ENCODE results near the gene TMEM174. TPM values are rescaled to one million over a fixed set of nuclear protein-coding genes. Genes with fewer than 3 reads are reported as not detected.

TMEM174 gene
- total and polyA plus RNA-seq, 5 experiments from 2014 or later: not detected

DNA sequence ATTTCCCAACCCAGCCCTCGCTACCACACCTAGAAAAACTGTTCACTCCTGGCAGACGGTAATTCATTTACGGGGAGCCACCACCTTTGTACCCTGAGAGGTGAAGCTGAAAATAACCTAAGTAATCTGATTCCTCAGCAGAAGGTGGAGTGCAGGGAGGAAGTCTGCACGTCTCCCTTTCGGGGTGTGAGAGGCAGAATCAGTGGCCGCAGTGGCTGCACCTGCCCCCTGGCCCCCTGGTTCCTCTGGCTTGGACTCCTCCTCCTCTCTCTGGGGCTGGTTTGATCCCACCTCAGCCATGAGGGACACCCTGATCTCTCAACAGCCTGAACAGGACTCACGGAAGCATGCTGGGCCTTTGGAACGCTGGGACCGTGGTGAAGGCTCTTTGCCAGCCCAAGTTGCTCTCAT lies 10.5 kb downstream of the TMEM174 start:
- no peak overlapping the region for H3K4me3 Mint-ChIP-seq
- H3K27me3 Mint-ChIP-seq: peaks cover 26 to 86% (median 49%) of the 10 kb centered on the region in 5 donors
- H3K9me3 Mint-ChIP-seq: peaks cover 0 to 12% (median 10%) of the 10 kb centered on the region in 9 donors
- peak overlapping the region in 1 of 10 donors; percentile 3 for H3K27ac Mint-ChIP-seq
- no peaks in the 10 kb centered on the region for H3K4me1 Mint-ChIP-seq
- no peak for DNase-seq
- POLR2A ChIA-PET: no interaction called here
- ATAC-seq: no peak
- peaks cover 4 to 10% (median 6%) of the 10 kb centered on the region in 3 donors for H3K36me3 Mint-ChIP-seq

DNA sequence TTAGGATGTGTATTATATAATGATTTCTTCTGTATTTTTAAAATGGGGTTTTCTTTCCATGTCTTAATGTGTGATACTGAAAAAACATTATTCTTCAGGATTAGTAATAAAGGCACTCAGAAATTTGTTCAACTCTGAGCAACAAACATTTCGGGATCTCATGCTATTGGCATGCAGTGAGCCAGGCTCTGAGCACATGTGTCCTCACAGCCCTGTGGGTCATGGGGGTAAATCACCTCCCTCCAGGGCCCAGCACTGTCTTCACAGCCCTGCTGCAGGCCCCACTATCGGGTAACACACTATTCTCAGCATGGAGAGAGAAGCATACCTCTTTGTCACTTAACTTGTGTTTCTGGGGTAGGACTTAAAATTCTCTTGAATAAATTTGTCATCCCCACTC lies 14.0 kb downstream of the TMEM174 start:
- Mint-ChIP-seq H3K4me1 (no peaks in the 10 kb centered on the region), H3K4me3 (no peak overlapping the region), H3K27me3 (peaks cover 31 to 86% (median 54%) of the 10 kb centered on the region in 5 donors), H3K36me3 (peaks cover 4 to 10% (median 6%) of the 10 kb centered on the region in 3 donors), H3K27ac (no peak overlapping the region), H3K9me3 (peaks cover 0 to 12% (median 10%) of the 10 kb centered on the region in 9 donors)
- DNase-seq (no peak), ATAC-seq (no peak)
- POLR2A ChIA-PET: no interaction called here

DNA sequence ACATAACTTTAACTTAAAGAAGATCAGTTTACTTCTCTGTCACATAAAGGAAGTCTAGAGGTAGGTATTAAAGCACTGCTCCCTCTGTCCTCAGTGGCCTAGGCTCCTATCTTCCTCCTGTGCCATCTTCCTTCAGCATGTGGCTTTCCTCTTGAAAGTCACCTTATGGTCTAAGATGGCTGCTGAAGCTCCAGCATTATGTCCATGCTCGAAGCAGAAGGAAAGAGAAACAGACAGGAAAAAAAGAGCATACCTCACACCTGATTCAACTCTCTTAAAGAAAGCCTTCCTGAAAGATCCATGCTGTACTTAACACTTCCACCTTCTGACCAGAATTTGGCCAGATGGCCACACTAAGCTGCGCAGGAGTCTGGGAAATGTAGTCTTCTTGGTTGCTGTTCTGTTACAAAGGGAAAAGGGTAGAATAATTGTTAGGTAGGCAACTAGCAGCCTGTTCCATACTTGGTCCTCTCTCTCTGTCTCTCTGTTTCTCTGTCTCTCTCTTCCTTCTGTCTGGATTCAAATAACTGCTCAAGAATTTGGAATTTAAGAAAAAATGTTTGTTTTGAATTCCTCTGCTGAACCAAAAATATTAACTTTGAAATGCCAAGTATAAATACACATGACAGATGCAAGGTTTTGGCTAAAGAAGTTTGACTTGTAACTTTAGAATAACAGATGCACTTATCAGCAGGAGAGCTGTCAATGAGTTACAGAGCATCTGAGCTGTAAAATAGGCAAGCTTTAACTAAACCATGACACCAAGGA lies 16.0 kb downstream of the TMEM174 start:
- H3K4me1 Mint-ChIP-seq: no peaks in the 10 kb centered on the region
- POLR2A ChIA-PET: no interaction called here
- no peak for ATAC-seq
- no peak overlapping the region for H3K27ac Mint-ChIP-seq
- H3K36me3 Mint-ChIP-seq: peaks cover 4 to 10% (median 4%) of the 10 kb centered on the region in 3 donors
- peaks cover 24 to 86% (median 50%) of the 10 kb centered on the region in 5 donors for H3K27me3 Mint-ChIP-seq
- H3K9me3 Mint-ChIP-seq: peaks cover 0 to 12% (median 10%) of the 10 kb centered on the region in 9 donors
- H3K4me3 Mint-ChIP-seq: no peak overlapping the region
- no peak for DNase-seq

DNA sequence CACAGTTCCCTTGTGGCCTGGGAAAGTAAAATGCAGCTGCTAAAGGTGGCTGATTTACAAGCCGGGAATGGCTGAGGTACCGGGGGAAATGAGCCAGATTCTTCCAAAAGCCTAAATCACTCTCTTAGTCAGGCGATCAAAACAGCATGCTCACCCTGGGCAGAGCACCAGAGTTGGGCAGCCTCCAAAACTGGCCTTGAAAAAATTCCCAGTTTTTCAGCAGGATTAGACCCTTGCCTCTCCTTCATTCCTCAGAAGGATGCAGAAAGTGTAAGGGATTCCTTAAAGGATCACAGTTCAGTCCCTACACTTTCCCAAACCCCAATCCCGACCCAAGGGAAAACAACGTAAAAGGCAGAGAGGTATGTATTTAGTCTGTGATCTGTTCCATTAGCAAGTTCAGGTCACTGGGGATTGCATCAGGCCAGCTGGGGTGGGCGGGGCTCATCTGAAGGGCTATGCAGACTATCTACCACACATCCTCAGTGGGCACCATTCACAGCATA lies 16.9 kb downstream of the TMEM174 start:
- peaks cover 0 to 4% (median 0%) of the 10 kb centered on the region in 3 donors for H3K36me3 Mint-ChIP-seq
- DNase-seq (no peak), ATAC-seq (no peak)
- peaks cover 25 to 86% (median 53%) of the 10 kb centered on the region in 5 donors for H3K27me3 Mint-ChIP-seq
- H3K27ac Mint-ChIP-seq: no peak overlapping the region
- POLR2A ChIA-PET: no interaction called here
- peaks cover 0 to 6% (median 3%) of the 10 kb centered on the region in 9 donors for H3K9me3 Mint-ChIP-seq
- H3K4me1 Mint-ChIP-seq: no peaks in the 10 kb centered on the region
- H3K4me3 Mint-ChIP-seq: no peak overlapping the region

DNA sequence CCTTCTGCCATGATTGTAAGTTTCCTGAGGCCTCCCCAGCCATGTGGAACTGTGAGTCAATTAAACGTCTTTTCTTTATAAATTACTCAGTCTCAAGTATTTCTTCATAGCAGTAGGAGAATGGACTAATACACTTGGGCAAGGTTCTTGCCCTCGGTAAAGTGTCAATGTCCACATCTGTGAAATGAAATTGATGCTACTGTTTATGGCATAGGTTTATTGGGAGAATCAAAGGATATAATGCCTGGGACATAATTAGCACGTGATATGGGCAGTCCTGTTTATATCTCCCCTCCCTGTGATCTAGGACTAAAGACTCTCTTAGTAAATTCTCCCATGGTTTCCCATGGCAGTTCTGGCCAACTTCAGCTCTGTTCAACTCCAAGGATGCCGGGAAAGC lies 19.4 kb downstream of the TMEM174 start:
- peaks cover 41 to 94% (median 69%) of the 10 kb centered on the region in 5 donors for H3K27me3 Mint-ChIP-seq
- H3K4me1 Mint-ChIP-seq: peaks cover 0 to 5% (median 0%) of the 10 kb centered on the region in 4 donors
- no peak overlapping the region for H3K27ac Mint-ChIP-seq

DNA sequence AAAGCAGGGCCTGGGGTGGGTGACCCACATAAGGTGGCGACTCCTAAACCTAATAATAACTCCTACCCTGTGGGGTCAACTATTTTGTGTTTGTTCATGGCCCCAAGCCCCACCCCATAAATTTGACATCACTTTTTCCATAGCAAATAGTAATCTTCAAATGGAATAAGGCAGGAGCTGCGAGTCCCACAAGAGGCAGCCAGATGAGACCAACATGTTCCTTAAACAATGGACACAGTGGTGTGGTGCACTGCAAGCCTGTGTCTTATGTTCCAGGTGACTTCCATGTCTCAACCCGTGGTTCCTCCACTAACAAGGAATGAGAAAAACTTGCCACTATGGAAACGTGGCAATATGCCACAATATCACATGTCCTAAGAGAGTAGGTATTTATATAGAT lies 20.6 kb downstream of the TMEM174 start:
- Mint-ChIP-seq H3K4me3 (no peak overlapping the region), H3K4me1 (peaks cover 2 to 14% (median 9%) of the 10 kb centered on the region in 4 donors), H3K27me3 (peaks cover 41 to 95% (median 70%) of the 10 kb centered on the region in 5 donors), H3K36me3 (no peaks in the 10 kb centered on the region), H3K9me3 (no peaks in the 10 kb centered on the region), H3K27ac (no peak overlapping the region)
- POLR2A ChIA-PET: no interaction called here
- DNase-seq: no peak
- no peak for ATAC-seq

More for the DNA sequence above, 19.4 kb downstream of the TMEM174 start:
- ATAC-seq (no peak), DNase-seq (no peak)
- Mint-ChIP-seq H3K9me3 (no peaks in the 10 kb centered on the region), H3K4me3 (no peak overlapping the region), H3K36me3 (no peaks in the 10 kb centered on the region)
- POLR2A ChIA-PET: no interaction called here

DNA sequence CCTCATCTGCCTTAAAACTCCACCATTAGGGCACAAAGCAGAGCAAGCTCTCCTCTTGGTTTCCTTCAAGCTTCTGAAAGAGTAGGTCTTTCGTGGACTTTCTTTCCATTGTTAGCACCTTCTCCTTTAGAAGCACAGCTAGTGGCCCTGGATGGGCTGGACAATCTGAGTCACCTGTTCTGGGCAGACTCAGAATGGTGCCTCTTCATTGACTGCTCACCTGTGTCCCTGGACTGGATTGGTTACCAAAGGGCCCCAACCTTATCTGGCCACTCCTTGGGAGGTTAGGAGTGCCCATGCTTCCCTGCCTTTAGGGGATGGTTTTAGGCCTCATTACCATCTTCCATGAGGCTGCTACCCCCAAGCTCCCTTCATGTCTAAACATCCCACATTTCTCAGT lies 23.2 kb downstream of the TMEM174 start:
- POLR2A ChIA-PET: no interaction called here
- no peaks in the 10 kb centered on the region for H3K36me3 Mint-ChIP-seq
- no peaks in the 10 kb centered on the region for H3K9me3 Mint-ChIP-seq
- peaks cover 45 to 95% (median 67%) of the 10 kb centered on the region in 5 donors for H3K27me3 Mint-ChIP-seq
- no peak overlapping the region for H3K4me3 Mint-ChIP-seq
- DNase-seq: no peak
- H3K27ac Mint-ChIP-seq: no peak overlapping the region
- ATAC-seq: no peak
- H3K4me1 Mint-ChIP-seq: peaks cover 2 to 16% (median 10%) of the 10 kb centered on the region in 4 donors

DNA sequence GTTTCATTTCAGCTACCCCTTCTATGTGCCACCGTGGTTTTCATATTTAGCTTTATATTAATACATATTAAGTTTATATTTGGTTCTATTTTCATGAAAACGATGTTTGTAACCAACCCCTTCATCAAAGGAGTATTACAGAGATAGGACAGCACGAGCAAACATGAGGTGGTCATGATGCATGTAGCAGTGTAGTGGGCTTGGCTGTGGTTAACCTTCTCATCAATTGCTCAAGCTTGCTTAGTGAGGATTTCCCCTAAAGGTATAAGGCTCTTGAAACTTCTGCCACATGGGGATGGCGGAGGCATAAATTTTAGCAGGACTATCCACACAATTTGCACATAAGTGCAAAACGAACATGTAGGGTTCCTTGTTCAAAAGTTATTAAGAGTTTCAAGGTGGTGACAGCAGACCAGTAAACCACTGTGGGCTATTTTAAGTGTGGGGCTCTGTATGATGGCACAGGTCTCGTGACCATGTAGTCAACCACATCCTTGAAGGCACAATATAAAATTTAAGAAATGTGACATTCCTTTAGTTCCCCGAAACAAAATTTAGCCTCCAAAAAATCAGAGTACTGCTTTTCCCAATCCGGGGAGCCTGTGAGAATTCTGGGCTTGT lies 24.8 kb downstream of the TMEM174 start:
- no peaks in the 10 kb centered on the region for H3K36me3 Mint-ChIP-seq
- H3K27me3 Mint-ChIP-seq: peaks cover 47 to 92% (median 65%) of the 10 kb centered on the region in 5 donors
- DNase-seq: peak in 3 of 10 donors; percentile 4 to 51 (median 44)
- peaks cover 5 to 24% (median 14%) of the 10 kb centered on the region in 4 donors for H3K4me1 Mint-ChIP-seq
- peak; percentile 45 to 76 for ATAC-seq
- H3K4me3 Mint-ChIP-seq: peak overlapping the region in 3 of 10 donors; percentile 21 to 52 (median 29)
- H3K9me3 Mint-ChIP-seq: no peaks in the 10 kb centered on the region
- POLR2A ChIA-PET: no interaction called here
- H3K27ac Mint-ChIP-seq: no peak overlapping the region

DNA sequence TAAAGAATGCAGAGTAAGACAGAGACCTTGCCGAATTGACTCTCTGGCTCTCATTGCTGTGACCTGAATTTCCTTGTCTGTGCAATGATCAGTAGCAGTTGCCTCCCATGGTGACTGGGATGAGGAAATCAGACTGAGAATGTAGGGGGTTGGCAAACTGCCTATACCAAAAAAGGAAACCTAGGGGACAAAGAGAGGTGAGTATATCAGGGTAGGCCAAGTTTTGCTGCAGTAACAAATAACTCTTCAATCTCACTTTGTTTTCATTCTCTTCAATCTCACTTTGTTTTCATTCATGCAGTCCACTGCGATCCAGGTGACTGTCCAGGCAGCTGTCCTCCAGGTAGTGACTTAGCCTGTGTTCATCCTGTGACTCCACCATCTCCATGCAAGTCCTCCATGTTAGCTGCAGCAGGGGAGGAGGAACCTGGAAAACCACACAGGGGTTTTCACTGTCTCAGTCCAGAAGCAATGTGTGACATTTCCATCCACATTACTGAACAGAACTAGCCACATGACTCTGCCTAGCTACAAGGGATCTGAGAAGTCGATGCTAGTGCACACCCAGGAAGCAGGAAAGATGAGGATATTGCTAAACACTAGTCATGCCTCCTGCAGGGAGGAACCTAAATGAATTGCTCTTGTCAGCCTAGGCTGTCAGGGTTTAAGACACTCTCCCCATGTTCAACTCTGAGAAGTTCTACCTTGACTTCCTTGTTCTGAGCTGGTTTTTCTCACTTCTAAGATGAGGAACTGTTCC lies 26.0 kb downstream of the TMEM174 start:
- no peak for DNase-seq
- POLR2A ChIA-PET: no interaction called here
- Mint-ChIP-seq H3K27me3 (peaks cover 53 to 92% (median 64%) of the 10 kb centered on the region in 5 donors), H3K27ac (no peak overlapping the region), H3K4me1 (peaks cover 5 to 24% (median 16%) of the 10 kb centered on the region in 4 donors), H3K9me3 (no peaks in the 10 kb centered on the region), H3K4me3 (peak overlapping the region in 1 of 10 donors; percentile 25), H3K36me3 (no peaks in the 10 kb centered on the region)
- ATAC-seq: no peak

DNA sequence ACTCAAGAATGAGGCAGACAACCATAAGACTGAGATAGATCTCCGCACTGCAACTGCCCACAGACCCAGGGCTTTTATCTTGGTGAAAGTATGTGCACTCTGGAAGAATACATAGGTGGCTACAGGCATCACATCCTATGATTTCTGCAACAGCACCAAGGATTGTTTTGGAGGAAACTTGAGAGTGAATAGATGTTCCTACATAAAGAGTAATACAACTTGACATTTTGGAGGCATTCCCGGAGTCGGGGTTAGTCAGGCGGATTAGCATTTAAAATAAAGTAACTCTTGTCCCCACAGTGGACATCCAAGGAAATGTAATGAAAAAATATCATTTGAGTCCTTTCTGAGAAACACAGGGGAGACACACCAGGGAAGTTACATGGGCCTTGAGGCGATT lies 26.7 kb downstream of the TMEM174 start:
- H3K4me3 Mint-ChIP-seq: no peak overlapping the region
- ATAC-seq (no peak), DNase-seq (no peak)
- H3K4me1 Mint-ChIP-seq: peaks cover 5 to 24% (median 16%) of the 10 kb centered on the region in 4 donors
- H3K36me3 Mint-ChIP-seq: no peaks in the 10 kb centered on the region
- H3K27me3 Mint-ChIP-seq: peaks cover 54 to 90% (median 66%) of the 10 kb centered on the region in 5 donors
- POLR2A ChIA-PET: no interaction called here
- H3K27ac Mint-ChIP-seq: no peak overlapping the region
- no peaks in the 10 kb centered on the region for H3K9me3 Mint-ChIP-seq

DNA sequence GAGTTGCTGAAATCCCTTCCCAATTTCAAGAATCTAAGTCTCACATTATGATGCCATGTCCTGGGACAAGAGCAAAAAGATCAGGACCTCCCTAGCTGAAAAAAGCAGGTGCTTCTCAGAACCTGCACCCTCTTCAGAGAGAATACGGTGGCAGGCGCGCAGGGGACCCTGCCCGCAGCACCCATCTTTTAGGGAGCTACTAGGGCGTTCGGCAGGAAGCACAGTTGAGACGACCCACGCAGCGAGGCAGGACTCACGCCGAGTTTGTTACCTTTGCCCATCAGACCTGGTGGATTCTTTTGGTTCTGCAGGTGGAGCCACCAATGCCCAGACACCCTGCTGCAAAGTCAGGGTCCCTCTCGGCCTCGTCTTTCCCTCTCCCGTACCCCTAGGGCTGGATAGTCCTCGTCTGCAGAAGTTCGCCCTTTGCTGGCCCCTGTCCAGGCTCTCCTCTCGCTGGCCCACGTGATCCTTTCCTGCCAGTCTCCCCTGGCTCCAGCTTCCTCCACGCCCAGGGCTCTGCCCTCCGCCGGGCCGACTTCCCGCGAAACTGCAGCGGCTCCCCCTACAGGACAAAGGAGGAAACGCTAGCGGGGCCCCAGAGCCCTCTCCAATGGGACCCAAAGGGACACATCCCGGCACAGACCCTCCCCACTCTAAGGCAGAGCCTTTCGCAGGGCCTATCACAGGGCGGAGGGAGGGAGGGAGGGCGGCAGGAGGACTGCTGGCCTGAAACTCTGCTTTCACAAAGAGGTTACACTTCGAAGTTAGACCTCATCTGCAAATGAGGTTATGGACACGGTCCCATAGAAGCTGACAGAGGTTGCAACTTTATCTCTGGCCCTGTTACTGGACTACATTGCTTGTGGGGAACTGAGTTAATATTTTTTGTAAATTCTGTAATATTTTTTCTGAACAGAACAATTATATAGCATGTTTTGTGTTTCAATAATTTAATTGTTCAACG lies 28.8 kb downstream of the TMEM174 start:
- DNase-seq (peak; percentile 20 to 82 (median 66)), ATAC-seq (peak; percentile 73 to 92)
- Mint-ChIP-seq H3K27ac (no peak overlapping the region), H3K36me3 (peaks cover 0 to 10% (median 2%) of the 10 kb centered on the region in 3 donors), H3K4me3 (peak overlapping the region in 8 of 10 donors; percentile 25 to 66 (median 48)), H3K9me3 (peaks cover 0 to 6% (median 0%) of the 10 kb centered on the region in 9 donors), H3K4me1 (peaks cover 5 to 24% (median 16%) of the 10 kb centered on the region in 4 donors), H3K27me3 (peaks cover 51 to 90% (median 66%) of the 10 kb centered on the region in 5 donors)
- POLR2A ChIA-PET: interaction anchor here (1.1 kb wide), 1 partner anchor 246 kb away, joined by 3 read pairs; the partner anchor contains the start of gene FCHO2

All from naive thymus-derived CD8-positive, alpha-beta T cell (primary cell).